SK-N-SH (cell line): ENCODE results near the gene ZNF567. TPM values are rescaled to one million over a fixed set of nuclear protein-coding genes. Genes with fewer than 3 reads are reported as not detected.
"Not testable (repeated sequence)": the region's sequence is repeated elsewhere in the genome, so short reads cannot be mapped to it uniquely, and the experiment has no call there.

Experiments used
- CTCF ChIA-PET: fragments of 300-600, 350-600 bp; formaldehyde crosslinking; extraction: SDS; loops from one replicate; lab custom pipeline; 2021; lab: Yijun Ruan, JAX
- POLR2A ChIA-PET: fragments of 350-600 bp; sonication (Branson Sonifier 250); formaldehyde crosslinking; extraction: SDS; loops from one replicate; lab custom pipeline; 2020; ENCODE audit warnings: antibody characterized with exemption, inconsistent platforms; lab: Yijun Ruan, JAX
- DNase-seq: peaks from one replicate; pipeline ENCODE4 v3.0.0; 2012
- H2AFZ ChIP-seq: fragments of 200-600 bp; sonication (generic); 2 replicates; pipeline ENCODE4 v1.8.1; 2016; ENCODE audit warnings: antibody characterized with exemption, mild to moderate bottlenecking, low read depth
- H3F3A ChIP-seq: fragments of 200-600 bp; sonication (generic); replicated peaks from 2 replicates; pipeline ENCODE3; 2016; ENCODE audit warnings: antibody characterized with exemption, mild to moderate bottlenecking; ENCODE audit not compliant: insufficient read depth
- H3K27ac ChIP-seq, 2 experiments: fragments of 200-500 bp in 1 of 2; fragments of 200-600 bp in 1 of 2; sonication (Bioruptor generic) in 1 of 2; sonication (generic), shearing (Covaris generic) in 1 of 2; 2 replicates each; pipeline versions ENCODE4 v1.5.1 to v1.6.1; 2014 to 2016; ENCODE audit warnings: low read depth in 2 of 2, inconsistent platforms in 1 of 2, low read length in 1 of 2, mild to moderate bottlenecking in 1 of 2, mixed read lengths in 1 of 2
- H3K27me3 ChIP-seq: fragments of 200-600 bp; sonication (generic), shearing (Covaris generic); 2 replicates; pipeline ENCODE4 v1.6.1; 2016; ENCODE audit warnings: mixed run types; ENCODE audit not compliant: insufficient read depth
- H3K36me3 ChIP-seq, 2 experiments: fragments of 200-500 bp in 1 of 2; fragments of 200-600 bp in 1 of 2; sonication (Bioruptor generic) in 1 of 2; sonication (generic) in 1 of 2; replicated peaks in 1 of 2; 2 replicates each; pipeline versions ENCODE3 to v1.5.1; 2014 to 2016; ENCODE audit warnings: low read length in 1 of 2, mild to moderate bottlenecking in 1 of 2; ENCODE audit not compliant: insufficient read depth in 2 of 2, control insufficient read depth in 1 of 2
- H3K4me1 ChIP-seq, 2 experiments: fragments of 200-500 bp in 1 of 2; fragments of 200-600 bp in 1 of 2; sonication (Bioruptor generic) in 1 of 2; sonication (generic), shearing (Covaris generic) in 1 of 2; 2 replicates each; pipeline versions ENCODE4 v1.5.1 to v1.6.1; 2014 to 2016; ENCODE audit warnings: low read depth in 1 of 2, low read length in 1 of 2, mixed run types in 1 of 2; ENCODE audit not compliant: insufficient read depth in 2 of 2, control insufficient read depth in 1 of 2
- H3K4me2 ChIP-seq: fragments of 200-600 bp; sonication (generic), shearing (Covaris generic); 2 replicates; pipeline ENCODE4 v1.6.1; 2017; ENCODE audit warnings: mixed run types
- H3K4me3 ChIP-seq, 2 experiments: fragments of 200-500 bp in 1 of 2; fragments of 200-600 bp in 1 of 2; sonication (Bioruptor generic) in 1 of 2; sonication (generic), shearing (Covaris generic) in 1 of 2; 2 replicates each; pipeline versions ENCODE4 v1.5.1 to v1.8.1; 2014 to 2016; ENCODE audit warnings: low read depth in 2 of 2, inconsistent platforms in 1 of 2, low read length in 1 of 2, mild to moderate bottlenecking in 1 of 2, mixed read lengths in 1 of 2, moderate library complexity in 1 of 2
- H3K79me2 ChIP-seq: fragments of 200-600 bp; sonication (generic); 2 replicates; pipeline ENCODE4 v1.8.1; 2017; ENCODE audit warnings: mild to moderate bottlenecking; ENCODE audit not compliant: insufficient read depth
- H3K9ac ChIP-seq: fragments of 200-600 bp; sonication (generic); 2 replicates; pipeline ENCODE4 v1.6.1; 2017; ENCODE audit warnings: mixed run types
- H3K9me2 ChIP-seq: fragments of 200-600 bp; sonication (generic); 2 replicates; pipeline ENCODE4 v1.6.1; 2017; ENCODE audit warnings: mixed run types
- H3K9me3 ChIP-seq: fragments of 200-600 bp; sonication (generic); 2 replicates; pipeline ENCODE4 v1.6.1; 2017; ENCODE audit warnings: mixed run types, mild to moderate bottlenecking, moderate library complexity
- H4K20me1 ChIP-seq: fragments of 200-600 bp; sonication (generic); 2 replicates; pipeline ENCODE4 v1.6.1; 2017; ENCODE audit warnings: mild to moderate bottlenecking, mixed run types; ENCODE audit not compliant: insufficient read depth
- CHD2 ChIP-seq: fragments of 150-350 bp; IDR thresholded peaks from 2 replicates; pipeline ENCODE4 v1.6.1; 2018; ENCODE audit warnings: low read length; ENCODE audit not compliant: partially characterized antibody
- CTCF ChIP-seq: fragments of 200-600 bp; sonication (generic); IDR thresholded peaks from 2 replicates; pipeline ENCODE4 v1.6.1; 2017; ENCODE audit warnings: antibody characterized with exemption, mild to moderate bottlenecking, moderate library complexity
- ELF1 ChIP-seq: IDR thresholded peaks from 2 replicates; pipeline ENCODE4 v1.4.0; 2012
- EP300 ChIP-seq, 2 experiments: IDR thresholded peaks; 2 replicates each; pipeline versions ENCODE4 v1.4.0 to v1.6.1; 2012; ENCODE audit warnings: borderline replicate concordance in 1 of 2, low read depth in 1 of 2, low read length in 1 of 2
- FOSL2 ChIP-seq: IDR thresholded peaks from 2 replicates; pipeline ENCODE4 v1.4.0; 2012; ENCODE audit warnings: low read depth, mild to moderate bottlenecking, moderate library complexity, borderline replicate concordance
- GABPA ChIP-seq: IDR thresholded peaks from 2 replicates; pipeline ENCODE4 v1.4.0; 2012; ENCODE audit warnings: low read depth, mild to moderate bottlenecking
- MEF2A ChIP-seq: IDR thresholded peaks from 2 replicates; pipeline ENCODE4 v1.4.0; 2012; ENCODE audit warnings: low read depth, borderline replicate concordance
- NFIC ChIP-seq: IDR thresholded peaks from 2 replicates; pipeline ENCODE4 v1.4.0; 2012; ENCODE audit warnings: borderline replicate concordance
- NRF1 ChIP-seq: IDR thresholded peaks from 2 replicates; pipeline ENCODE4 v1.6.1; 2012; ENCODE audit warnings: low read depth, mild to moderate bottlenecking, low read length
- PBX3 ChIP-seq: IDR thresholded peaks from 2 replicates; pipeline ENCODE4; 2012
- POLR2AphosphoS5 ChIP-seq: IDR thresholded peaks from 2 replicates; pipeline ENCODE4 v1.6.1; 2012; ENCODE audit warnings: low read depth, low read length
- RCOR1 ChIP-seq: fragments of 150-350 bp; IDR thresholded peaks from 2 replicates; pipeline ENCODE4 v1.6.1; 2017; ENCODE audit warnings: antibody characterized with exemption, low read length
- RFX5 ChIP-seq: IDR thresholded peaks from 2 replicates; pipeline ENCODE4 v1.6.1; 2012; ENCODE audit warnings: mild to moderate bottlenecking, improper control_type of control experiment, low read length
- RXRA ChIP-seq: IDR thresholded peaks from 2 replicates; pipeline ENCODE4 v1.4.0; 2012; ENCODE audit warnings: low read depth, mild to moderate bottlenecking, borderline replicate concordance
- SIN3A ChIP-seq: IDR thresholded peaks from 2 replicates; pipeline ENCODE4 v1.6.1; 2012; ENCODE audit warnings: low read depth, mild to moderate bottlenecking, low read length, moderate library complexity, borderline replicate concordance
- TEAD4 ChIP-seq: IDR thresholded peaks from 2 replicates; pipeline ENCODE4 v1.4.0; 2012; ENCODE audit warnings: mild to moderate bottlenecking, borderline replicate concordance; ENCODE audit not compliant: insufficient read depth
- YY1 ChIP-seq: IDR thresholded peaks from 2 replicates; pipeline ENCODE4 v1.4.0; 2012; ENCODE audit warnings: low read depth, mild to moderate bottlenecking
- WGBS: methylation state at CpG from one replicate; pipeline ENCODE4 v1.1.6; 2017; ENCODE audit warnings: low lambda C conversion rate; 5-methylcytosine and 5-hydroxymethylcytosine counted together
- polyA plus RNA-seq, 3 experiments: library from polyadenylated mRNA; depleted of rRNA; stranded (reverse); fragments of >200 nt; gene quantifications; 2 replicates each; pipeline ENCODE4 v1.2.3, GENCODE V29; 2012

The ZNF567 gene
- polyA plus RNA-seq, 1 of the 3 experiments (the other 2 are of a cell fraction): 4.1 TPM

- Histone ChIP-seq H3K9ac (no peak overlapping the region), H3K4me3 (peak overlapping the region in 1 of 2 experiments; percentile 9; a peak in 1 of 4 replicates), H3K4me1 (no peaks in the 10 kb centered on the region), H3K36me3 (peaks cover 49 to 75% of the 10 kb centered on the region in 2 experiments), H3F3A (peaks cover 5% of the 10 kb centered on the region), H3K9me3 (peaks cover 63% of the 10 kb centered on the region), H3K27me3 (no peaks in the 10 kb centered on the region), H2AFZ (no peak overlapping the region), H3K79me2 (no peaks in the 10 kb centered on the region), H3K4me2 (no peak overlapping the region), H3K9me2 (no peaks in the 10 kb centered on the region), H4K20me1 (no peaks in the 10 kb centered on the region), H3K27ac (no peak overlapping the region)
- POLR2A ChIA-PET: no interaction called here
- no peak for DNase-seq
- TF ChIP-seq MEF2A (no peak), NRF1 (no peak), RCOR1 (no peak), ELF1 (no peak), FOSL2 (no peak), PBX3 (no peak), SIN3A (no peak), RFX5 (no peak), YY1 (no peak), CHD2 (no peak), GABPA (no peak), EP300 (IDR thresholded peaks at IDR 0.05; ENCODE audit: borderline replicate concordance in 1 of 2, low read depth in 1 of 2, low read length in 1 of 2) (no peak), TEAD4 (no peak), POLR2AphosphoS5 (no peak), RXRA (no peak), CTCF (no peak), NFIC (no peak)
- 94% methylated on average over 10 of the region's 10 CpGs for WGBS
- CTCF ChIA-PET: no interaction called here
Measured at GRCh38 chr19:36719687-36720556, 32.5 kb downstream of the ZNF567 start.

GRCh38 chr19:36736166-36736565 is 48.8 kb downstream of the ZNF567 start:
- H3K27me3 ChIP-seq, H3K27ac ChIP-seq, H3F3A ChIP-seq, H3K79me2 ChIP-seq, POLR2A ChIA-PET, H3K9me2 ChIP-seq, H3K4me2 ChIP-seq, H3K4me1 ChIP-seq, H3K9ac ChIP-seq, DNase-seq, H3K36me3 ChIP-seq, H2AFZ ChIP-seq, H3K4me3 ChIP-seq, H4K20me1 ChIP-seq, CTCF ChIA-PET: not testable (repeated sequence)
- H3K9me3 ChIP-seq: peaks cover 18% of the 10 kb centered on the region
- 74% methylated on average over 5 of the region's 9 CpGs for WGBS
